Body of pancreas (tissue), 4 donors: ENCODE results near the gene TRIOBP.

Experiments used
- POLR2A ChIP-seq, 3 donors: fragments of 450-650 bp; IDR thresholded peaks; one replicate each; pipeline ENCODE4 v1.6.1; 2016; ENCODE audit warnings: antibody characterized with exemption in 3 of 3, mild to moderate bottlenecking in 2 of 3
- TF ChIP-seq, protein P1 (sequence below), 7 experiments: fragments of 450-650 bp in 4 of 7; fragments of 200-600 bp in 3 of 7; sonication (generic) in 3 of 7; IDR thresholded peaks; one replicate each; pipeline ENCODE4 v1.5.1; 2016 to 2019; ENCODE audit warnings: antibody characterized with exemption in 7 of 7

DNA sequence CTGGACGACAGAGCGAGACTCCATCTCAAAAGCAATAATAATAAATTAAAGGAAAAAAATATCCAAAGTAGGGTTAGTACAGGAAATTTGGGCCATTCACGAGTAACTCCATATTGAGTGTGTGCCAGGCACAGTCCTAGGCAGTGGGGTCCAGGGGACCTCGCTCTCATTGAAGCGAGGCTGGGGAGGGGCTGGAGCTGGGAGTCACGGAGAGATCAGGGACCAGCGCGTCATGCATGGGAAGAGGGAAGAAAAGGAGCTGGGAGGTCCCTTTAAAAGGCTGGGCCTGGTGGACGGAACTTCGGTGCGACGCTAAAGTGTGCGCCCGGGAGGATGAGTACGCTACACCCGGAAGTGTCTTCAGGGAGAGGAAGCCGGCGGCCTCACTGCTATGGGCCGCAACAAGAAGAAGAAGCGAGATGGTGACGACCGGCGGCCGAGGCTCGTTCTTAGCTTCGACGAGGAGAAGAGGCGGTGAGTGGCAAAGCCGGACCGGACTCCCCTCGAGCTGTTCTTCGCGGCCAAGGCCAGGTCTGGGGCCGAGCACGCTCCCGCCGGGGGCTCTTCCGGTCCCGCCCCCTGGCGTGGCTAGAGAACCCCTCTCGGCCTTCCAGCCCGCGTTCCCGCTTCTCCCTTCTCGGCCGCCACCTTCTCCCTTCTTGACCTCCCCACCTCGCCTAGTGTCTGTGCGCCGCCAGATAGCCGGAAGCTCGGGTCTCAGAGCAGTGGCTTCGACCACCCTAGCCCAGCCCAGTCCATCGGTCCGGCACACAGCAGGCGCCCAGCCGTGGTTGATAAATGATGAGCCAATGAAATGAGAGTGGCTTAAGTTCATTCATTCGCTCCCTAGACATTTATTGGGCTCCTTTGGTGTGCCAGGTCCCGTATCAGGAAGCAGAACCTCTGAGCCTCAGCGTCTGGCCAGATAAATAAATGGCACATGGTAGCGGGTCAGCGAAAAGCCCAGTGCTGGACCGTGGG lies 10.6 kb upstream of the TRIOBP start, which contains the start of gene NOL12:
- TF ChIP-seq, protein P1, sequence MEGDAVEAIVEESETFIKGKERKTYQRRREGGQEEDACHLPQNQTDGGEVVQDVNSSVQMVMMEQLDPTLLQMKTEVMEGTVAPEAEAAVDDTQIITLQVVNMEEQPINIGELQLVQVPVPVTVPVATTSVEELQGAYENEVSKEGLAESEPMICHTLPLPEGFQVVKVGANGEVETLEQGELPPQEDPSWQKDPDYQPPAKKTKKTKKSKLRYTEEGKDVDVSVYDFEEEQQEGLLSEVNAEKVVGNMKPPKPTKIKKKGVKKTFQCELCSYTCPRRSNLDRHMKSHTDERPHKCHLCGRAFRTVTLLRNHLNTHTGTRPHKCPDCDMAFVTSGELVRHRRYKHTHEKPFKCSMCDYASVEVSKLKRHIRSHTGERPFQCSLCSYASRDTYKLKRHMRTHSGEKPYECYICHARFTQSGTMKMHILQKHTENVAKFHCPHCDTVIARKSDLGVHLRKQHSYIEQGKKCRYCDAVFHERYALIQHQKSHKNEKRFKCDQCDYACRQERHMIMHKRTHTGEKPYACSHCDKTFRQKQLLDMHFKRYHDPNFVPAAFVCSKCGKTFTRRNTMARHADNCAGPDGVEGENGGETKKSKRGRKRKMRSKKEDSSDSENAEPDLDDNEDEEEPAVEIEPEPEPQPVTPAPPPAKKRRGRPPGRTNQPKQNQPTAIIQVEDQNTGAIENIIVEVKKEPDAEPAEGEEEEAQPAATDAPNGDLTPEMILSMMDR (IDR thresholded peaks at IDR 0.05): peak in 3 of 7 experiments; percentile 5 to 11 (median 5)
- peak in 2 of 3 donors; percentile 62 to 73 for TF ChIP-seq POLR2A (IDR thresholded peaks at IDR 0.05)
